Fibroblast of pulmonary artery (primary cell): Measurements from ENCODE around the gene SNAP47.

Source experiments
- DNase-seq: peaks from one replicate; pipeline ENCODE4 v3.0.0-alpha.2; 2010; ENCODE audit warnings: low read depth
- H3K4me3 ChIP-seq: replicated peaks from 2 replicates; pipeline ENCODE4 v1.5.1; 2011; ENCODE audit warnings: low read depth, mild to moderate bottlenecking, control low read depth, low read length, moderate library complexity
- TF ChIP-seq, protein P1 (sequence below): IDR thresholded peaks from 2 replicates; pipeline ENCODE4 v1.5.1; 2011; ENCODE audit warnings: mild to moderate bottlenecking, control low read depth, low read length, inconsistent platforms; ENCODE audit errors: missing control alignments

SNAP47 gene

GRCh38 chr1:227712648-227713047 lies 22.6 kb upstream of the SNAP47 start:
- no peak overlapping the region for H3K4me3 ChIP-seq
- DNase-seq = no peak
- TF ChIP-seq, protein P1, sequence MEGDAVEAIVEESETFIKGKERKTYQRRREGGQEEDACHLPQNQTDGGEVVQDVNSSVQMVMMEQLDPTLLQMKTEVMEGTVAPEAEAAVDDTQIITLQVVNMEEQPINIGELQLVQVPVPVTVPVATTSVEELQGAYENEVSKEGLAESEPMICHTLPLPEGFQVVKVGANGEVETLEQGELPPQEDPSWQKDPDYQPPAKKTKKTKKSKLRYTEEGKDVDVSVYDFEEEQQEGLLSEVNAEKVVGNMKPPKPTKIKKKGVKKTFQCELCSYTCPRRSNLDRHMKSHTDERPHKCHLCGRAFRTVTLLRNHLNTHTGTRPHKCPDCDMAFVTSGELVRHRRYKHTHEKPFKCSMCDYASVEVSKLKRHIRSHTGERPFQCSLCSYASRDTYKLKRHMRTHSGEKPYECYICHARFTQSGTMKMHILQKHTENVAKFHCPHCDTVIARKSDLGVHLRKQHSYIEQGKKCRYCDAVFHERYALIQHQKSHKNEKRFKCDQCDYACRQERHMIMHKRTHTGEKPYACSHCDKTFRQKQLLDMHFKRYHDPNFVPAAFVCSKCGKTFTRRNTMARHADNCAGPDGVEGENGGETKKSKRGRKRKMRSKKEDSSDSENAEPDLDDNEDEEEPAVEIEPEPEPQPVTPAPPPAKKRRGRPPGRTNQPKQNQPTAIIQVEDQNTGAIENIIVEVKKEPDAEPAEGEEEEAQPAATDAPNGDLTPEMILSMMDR = no peak

- H3K4me3 ChIP-seq = no peak overlapping the region
- TF ChIP-seq, protein P1 = no peak
- DNase-seq = no peak
Observed at GRCh38 chr1:227718932-227719331, 16.3 kb upstream of the SNAP47 start.

GRCh38 chr1:227723474-227723873 lies 11.8 kb upstream of the SNAP47 start:
- TF ChIP-seq, protein P1 = no peak
- DNase-seq = no peak

GRCh38 chr1:227725046-227725445 lies 10.2 kb upstream of the SNAP47 start:
- H3K4me3 ChIP-seq = no peak overlapping the region
- TF ChIP-seq, protein P1 = no peak
- no peak for DNase-seq

More at GRCh38 chr1:227723474-227723873, 11.8 kb upstream of the SNAP47 start:
- no peak overlapping the region for H3K4me3 ChIP-seq

DNA sequence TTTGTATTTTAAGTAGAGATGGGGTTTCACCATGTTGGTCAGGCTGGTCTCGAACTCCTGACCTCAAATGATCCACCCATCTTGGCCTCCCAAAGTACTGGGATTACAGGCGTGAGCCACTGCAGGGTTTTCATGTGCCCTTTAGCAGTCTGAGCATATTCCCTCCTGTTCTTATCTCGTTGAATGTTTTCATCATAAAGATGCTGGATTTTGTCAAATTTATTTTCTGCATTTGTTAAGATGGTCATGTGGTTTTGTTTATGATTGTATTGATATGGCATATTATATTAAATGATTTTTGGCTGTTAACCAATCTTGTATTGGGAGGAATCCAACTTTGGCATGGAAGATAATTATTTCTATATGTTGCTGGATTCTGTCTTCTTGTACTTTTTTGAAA lies 8.9 kb upstream of the SNAP47 start:
- TF ChIP-seq, protein P1 = no peak
- H3K4me3 ChIP-seq = no peak overlapping the region
- no peak for DNase-seq

GRCh38 chr1:227726924-227727599 lies 8.2 kb upstream of the SNAP47 start:
- TF ChIP-seq, protein P1 = no peak
- no peak overlapping the region for H3K4me3 ChIP-seq
- no peak for DNase-seq
